ENCODE data around the gene PSMC4.

PSMC4 gene

DNA sequence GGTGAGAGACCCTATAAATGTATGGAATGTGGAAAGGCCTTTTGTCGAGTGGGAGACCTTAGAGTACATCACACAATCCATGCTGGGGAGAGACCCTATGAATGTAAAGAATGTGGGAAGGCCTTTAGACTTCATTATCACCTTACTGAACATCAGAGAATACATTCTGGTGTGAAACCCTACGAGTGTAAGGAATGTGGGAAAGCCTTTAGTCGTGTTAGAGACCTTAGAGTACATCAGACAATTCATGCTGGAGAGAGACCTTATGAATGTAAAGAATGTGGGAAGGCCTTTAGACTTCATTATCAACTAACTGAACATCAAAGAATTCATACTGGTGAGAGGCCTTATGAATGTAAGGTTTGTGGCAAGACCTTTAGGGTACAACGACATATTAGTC, 43.0 kb downstream of the PSMC4 start:
- TF ChIP-seq, protein P1, sequence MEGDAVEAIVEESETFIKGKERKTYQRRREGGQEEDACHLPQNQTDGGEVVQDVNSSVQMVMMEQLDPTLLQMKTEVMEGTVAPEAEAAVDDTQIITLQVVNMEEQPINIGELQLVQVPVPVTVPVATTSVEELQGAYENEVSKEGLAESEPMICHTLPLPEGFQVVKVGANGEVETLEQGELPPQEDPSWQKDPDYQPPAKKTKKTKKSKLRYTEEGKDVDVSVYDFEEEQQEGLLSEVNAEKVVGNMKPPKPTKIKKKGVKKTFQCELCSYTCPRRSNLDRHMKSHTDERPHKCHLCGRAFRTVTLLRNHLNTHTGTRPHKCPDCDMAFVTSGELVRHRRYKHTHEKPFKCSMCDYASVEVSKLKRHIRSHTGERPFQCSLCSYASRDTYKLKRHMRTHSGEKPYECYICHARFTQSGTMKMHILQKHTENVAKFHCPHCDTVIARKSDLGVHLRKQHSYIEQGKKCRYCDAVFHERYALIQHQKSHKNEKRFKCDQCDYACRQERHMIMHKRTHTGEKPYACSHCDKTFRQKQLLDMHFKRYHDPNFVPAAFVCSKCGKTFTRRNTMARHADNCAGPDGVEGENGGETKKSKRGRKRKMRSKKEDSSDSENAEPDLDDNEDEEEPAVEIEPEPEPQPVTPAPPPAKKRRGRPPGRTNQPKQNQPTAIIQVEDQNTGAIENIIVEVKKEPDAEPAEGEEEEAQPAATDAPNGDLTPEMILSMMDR (IDR thresholded peaks at IDR 0.05): no peak

GRCh38 chr19:40023969-40024368, 53.0 kb downstream of the PSMC4 start:
- TF ChIP-seq, protein P1 (IDR thresholded peaks at IDR 0.05): no peak

- TF ChIP-seq, protein P1 (IDR thresholded peaks at IDR 0.05): no peak
Observed at GRCh38 chr19:40025938-40026596, 55.1 kb downstream of the PSMC4 start.

DNA sequence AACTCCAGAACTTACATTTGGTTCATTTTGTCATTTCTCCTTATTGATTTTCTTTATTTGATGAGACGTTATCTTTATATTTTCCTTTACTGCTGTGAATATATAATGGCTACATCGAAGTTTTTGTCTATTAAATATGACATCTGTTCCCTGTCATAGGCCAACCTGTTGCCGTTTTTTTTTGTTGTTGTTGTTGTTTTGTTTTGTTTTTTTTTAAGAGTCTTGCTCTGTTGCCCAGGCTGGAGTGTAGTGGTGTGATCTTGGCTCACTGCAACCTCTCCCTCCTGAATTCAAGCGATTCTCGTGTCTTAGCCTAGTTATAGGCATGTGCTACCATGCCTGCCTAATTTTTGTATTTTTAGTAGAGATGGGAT, 55.6 kb downstream of the PSMC4 start:
- TF ChIP-seq, protein P1 (IDR thresholded peaks at IDR 0.05): no peak
